Measurements from ENCODE around the gene ULK2.

GRCh38 chr17:19905502-19905901 is 37.8 kb upstream of the ULK2 start:
- TF ChIP-seq RAD21 (IDR thresholded peaks at IDR 0.05; ENCODE audit: insufficient read depth, low read depth, low read length) (no peak), CHD1 (IDR thresholded peaks at IDR 0.05; ENCODE audit: low read depth, low read length) (no peak), CTCF (IDR thresholded peaks at IDR 0.05 in 2 of 3, conservative IDR thresholded peaks at IDR 0.05 in 1 of 3; ENCODE audit: control insufficient read depth in 2 of 3, extremely low read depth in 1 of 3, insufficient read depth in 1 of 3, low read depth in 3 of 3, low read length in 3 of 3) (no peak), ATF3 (IDR thresholded peaks at IDR 0.05; ENCODE audit: borderline replicate concordance, extremely low read depth, low read depth, low read length) (no peak), POLR2A (IDR thresholded peaks at IDR 0.05; ENCODE audit: low read depth, low read length) (no peak), USF1 (IDR thresholded peaks at IDR 0.05; ENCODE audit: borderline replicate concordance, extremely low read length, insufficient read depth, low read depth, low read length) (no peak), REST (IDR thresholded peaks at IDR 0.05; ENCODE audit: low read depth, low read length) (no peak), JUND (IDR thresholded peaks at IDR 0.05; ENCODE audit: low read depth, low read length) (no peak), ELK1 (IDR thresholded peaks at IDR 0.05; ENCODE audit: low read depth, low read length) (no peak), CEBPB (IDR thresholded peaks at IDR 0.05; ENCODE audit: borderline replicate concordance in 1 of 2, low read depth in 2 of 2, low read length in 2 of 2) (no peak), BCL11A (IDR thresholded peaks at IDR 0.05; ENCODE audit: low read depth, low read length) (no peak), RELA (IDR thresholded peaks at IDR 0.05; ENCODE audit: borderline replicate concordance, partially characterized antibody) (no peak), ZNF217 (IDR thresholded peaks at IDR 0.05) (no peak)
